Limb (tissue), 2 donors: ENCODE measurements around the gene GSTA4.
"Not testable (repeated sequence)": the region's sequence is repeated elsewhere in the genome, so short reads cannot be mapped to it uniquely, and the experiment has no call there.

ENCODE experiments used
- DNase-seq, 2 donors: peaks; one replicate each; pipeline ENCODE4 v3.0.0-alpha.2; 2016; ENCODE audit errors: extremely low spot score in 2 of 2

Gene GSTA4

DNA sequence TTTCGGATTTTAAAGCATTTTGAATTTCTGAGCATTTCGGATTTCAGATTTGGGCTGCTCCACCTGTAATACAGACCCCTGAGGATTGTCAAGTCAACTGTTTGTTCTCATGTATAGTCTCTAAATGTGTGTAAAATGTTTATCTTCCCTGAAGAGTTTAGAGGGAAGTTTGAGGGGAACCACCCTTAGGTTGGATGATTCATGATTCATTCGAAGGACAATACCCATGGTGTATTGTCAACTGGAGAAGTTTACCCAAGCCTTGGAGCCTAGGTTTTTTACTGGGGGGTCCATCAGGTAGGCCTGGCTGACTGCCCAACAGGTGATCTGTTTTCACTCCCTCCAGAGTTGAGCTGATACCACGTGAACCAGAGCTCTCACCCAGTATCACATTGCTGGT, 18.9 kb downstream of the GSTA4 start:
- no peak for DNase-seq

DNA sequence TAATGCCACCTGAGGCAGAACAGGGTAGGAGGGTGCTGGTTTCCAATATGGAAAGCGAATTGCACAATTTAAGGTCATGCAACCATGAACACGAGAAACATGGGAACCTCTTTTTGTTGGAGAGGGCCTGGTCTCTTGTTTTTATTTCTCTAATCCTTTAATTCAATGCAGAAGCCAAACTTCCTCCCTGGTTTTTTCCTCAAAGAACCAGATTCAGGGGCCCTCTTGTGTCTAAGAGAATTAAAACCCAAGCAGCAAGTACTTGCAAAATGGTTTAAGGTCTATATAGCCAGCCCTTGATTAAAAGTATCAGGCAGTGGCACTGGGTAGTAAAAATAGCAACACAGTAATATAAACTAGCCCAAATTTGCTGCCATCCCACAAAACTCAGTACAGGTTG, 19.5 kb downstream of the GSTA4 start:
- no peak for DNase-seq

DNA sequence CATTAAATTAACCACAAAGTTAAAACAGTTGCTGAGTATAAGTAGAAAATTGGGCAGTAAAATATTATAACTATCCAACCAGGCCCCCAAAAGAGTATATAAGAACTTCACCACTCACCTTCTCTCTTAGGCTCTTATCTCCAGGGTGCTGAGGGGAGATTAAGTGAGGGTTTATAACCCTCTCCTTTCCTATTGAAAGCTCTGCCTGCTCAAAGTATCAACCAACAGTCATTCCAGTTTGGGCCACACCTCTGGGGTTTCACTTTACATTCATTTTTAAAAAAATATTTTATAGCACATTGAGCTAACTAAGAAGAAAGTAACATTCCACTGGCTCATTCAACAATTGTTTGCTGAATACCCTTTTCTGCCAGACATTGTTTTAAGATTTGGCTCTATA, 22.1 kb downstream of the GSTA4 start:
- no peak for DNase-seq

DNA sequence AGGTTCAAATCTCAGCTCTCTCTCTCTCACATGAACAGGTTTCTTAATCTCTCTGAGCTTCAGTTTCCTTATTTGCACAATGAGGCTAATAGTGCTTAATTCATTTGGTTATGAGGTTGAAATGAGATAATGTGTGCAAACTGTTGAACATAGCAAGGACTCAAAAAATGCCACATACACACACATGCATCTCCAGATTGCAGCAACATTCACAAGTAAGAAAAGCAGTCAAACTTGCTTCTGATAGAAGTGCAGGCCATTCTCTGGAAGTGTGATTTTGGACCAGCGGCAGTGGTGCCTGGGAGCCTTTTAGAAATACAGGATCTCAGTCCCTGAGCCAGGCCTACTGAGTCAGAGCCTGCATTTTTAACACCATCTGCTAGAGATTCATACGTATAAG, 25.7 kb downstream of the GSTA4 start:
- DNase-seq: no peak

DNA sequence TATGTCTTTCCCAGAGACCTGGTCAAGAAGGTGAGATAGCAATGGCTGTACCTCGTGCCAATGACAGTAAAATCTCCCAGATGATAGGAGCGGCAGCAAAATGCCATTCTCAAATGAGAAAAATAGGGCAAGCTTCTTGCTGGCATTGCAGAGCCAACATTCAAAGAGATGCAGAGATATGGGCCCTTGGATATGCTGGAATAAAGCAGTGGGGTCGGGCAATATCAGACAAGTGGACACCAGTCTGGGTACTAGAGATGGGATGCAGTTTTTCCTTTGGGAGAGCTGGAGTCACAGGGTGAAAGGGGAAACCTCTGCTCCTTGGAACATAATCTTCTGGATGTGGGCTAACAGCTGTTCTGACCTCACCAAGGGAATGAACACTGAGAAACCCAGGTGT, 29.0 kb downstream of the GSTA4 start:
- no peak for DNase-seq

DNA sequence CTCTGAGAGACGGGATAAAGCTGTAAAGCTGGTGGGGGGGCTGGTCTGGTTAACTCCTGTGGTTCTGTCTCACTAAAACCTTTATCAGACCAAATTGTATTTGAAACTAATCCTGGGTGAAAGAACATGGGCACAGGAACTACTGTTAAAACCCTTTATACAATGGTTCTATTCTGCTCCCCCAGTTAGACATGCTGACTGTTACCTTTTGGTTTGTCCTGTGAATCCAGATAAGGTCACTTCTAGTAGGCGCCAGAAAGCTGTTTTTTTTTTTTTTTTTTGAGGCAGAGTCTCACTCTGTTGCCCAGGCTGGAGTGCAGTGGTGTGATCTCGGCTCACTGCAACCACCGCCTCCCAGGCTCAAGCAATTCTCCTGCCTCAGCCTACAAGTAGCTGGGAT, 29.7 kb downstream of the GSTA4 start:
- no peak for DNase-seq

DNA sequence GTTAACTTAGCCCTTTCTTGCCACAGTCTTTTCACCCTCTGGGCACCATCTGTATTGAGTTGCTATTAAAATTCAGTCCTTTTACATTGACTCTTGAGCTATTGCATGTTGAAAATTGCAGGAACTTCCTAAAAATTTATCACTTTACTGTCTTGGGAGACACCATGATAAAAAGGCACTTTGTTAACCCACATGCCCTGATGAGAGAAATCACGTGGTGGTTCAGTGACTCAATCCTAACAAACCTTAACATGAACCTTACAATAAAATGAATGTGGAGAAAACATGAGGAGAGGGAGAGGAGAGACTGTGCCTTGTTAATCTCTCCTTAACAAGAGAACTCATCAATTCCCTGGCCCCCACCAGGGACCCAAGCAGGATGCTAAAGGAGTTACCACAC, 30.8 kb downstream of the GSTA4 start:
- no peak for DNase-seq

DNA sequence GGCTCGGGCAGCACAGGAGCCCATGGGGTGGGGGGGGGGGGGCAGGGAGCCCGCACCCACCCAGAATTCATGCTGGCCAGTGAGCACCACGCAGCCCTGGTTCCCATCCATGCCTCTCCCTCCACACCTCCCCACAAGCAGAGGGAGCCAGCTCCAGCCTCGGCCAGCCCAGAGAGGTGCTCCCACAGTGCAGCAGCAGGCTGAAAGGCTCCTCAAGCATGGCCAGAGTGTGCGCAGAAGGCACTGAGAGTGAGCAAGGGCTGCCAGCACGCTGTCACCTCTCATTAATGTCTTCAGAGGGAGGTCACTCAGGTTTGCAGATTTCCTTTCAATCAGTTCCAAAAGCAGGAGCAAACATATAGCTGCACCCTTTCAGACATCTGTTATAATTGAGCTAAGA, 32.4 kb downstream of the GSTA4 start:
- no peak for DNase-seq

DNA sequence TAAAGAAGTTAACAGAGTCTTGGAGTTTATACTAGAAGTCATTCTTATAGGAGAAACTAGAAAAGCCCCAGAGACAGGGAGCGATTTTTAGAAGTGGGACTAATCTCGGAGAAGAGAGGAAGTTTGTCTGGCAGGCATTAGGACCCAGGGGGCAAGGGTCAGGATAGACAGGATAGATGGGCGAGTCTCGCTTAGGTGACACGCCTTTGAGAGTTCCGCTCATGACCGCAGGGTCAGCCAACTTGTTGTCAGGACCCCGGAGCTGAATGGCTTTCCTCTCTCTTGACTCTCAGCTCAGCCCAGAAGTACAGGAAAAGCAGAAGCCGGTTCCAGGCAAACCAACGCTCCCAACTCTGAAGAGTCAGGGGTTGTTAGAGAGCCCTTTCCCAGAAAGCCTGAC, 34.1 kb downstream of the GSTA4 start:
- DNase-seq: not testable (repeated sequence)

DNA sequence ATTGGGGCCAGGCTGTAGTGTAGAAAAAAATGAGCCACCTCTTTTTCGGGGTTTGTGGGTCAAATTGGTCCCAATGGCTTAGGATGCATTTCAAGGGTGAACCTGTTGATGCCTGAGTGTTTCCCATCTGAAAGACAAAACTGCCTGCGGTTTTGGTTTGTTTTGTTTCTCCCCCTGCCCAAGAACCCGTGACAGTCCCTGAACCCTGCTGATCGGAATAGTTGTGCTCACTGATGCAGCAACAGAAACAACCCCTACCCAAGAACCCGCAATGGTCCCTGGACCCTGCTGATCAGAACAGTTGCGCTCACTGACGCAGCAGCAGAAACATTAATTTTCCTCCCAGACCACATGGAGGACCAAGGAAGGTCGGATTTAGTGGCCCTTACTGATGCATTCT, 34.9 kb downstream of the GSTA4 start:
- DNase-seq: not testable (repeated sequence)

DNA sequence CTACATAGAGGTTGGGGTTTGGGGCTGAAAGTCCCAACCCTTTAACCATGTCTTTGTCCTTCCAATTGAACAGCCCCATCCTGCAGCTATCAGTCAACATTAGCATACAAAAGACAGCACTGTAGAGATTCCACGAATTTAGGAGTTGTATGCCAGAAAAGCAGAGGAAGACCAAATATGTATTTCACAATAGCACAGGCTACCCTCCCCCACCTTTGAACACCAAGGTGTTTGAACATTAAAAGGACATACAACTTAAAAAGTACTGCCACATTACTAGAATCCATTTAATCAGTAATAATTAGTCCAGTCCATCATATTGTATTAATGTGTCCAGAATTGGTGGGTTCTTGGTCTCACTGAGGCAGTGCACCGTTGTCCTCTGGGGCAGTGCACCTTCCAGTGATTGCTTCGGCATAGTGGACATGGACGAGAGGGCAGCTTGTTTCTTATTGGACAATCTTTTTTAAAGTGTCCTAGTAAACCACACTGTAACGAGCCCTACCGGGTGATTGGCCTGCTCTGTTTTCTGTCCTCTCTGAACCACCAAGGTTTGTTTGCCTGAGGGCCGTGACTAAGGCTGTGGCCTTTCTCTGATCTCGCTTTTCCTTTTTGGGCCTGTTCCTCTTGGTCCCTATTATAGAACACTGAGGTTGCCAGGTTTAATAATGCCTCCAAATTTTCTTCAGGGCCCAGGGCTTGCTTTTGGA, 36.4 kb downstream of the GSTA4 start:
- DNase-seq: no peak

DNA sequence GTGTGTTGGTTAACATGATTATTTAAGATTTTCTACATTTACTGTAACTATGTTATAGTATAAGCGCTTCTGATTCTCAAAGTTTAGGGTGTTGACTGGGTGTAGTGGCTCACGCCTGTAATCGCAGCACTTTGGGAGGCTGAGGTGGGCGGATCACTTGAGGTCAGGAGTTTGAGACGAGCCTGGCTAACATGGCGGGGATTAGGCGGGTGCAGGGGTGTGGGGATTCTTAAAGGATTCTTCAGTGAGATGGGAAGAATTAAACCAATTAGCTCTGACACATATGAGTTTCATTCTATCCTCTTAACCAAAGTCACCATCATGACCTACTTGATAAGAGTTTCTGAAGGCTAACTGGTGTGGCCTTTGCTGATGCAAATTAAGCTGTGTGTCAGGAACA, 39.2 kb downstream of the GSTA4 start:
- DNase-seq: no peak

DNA sequence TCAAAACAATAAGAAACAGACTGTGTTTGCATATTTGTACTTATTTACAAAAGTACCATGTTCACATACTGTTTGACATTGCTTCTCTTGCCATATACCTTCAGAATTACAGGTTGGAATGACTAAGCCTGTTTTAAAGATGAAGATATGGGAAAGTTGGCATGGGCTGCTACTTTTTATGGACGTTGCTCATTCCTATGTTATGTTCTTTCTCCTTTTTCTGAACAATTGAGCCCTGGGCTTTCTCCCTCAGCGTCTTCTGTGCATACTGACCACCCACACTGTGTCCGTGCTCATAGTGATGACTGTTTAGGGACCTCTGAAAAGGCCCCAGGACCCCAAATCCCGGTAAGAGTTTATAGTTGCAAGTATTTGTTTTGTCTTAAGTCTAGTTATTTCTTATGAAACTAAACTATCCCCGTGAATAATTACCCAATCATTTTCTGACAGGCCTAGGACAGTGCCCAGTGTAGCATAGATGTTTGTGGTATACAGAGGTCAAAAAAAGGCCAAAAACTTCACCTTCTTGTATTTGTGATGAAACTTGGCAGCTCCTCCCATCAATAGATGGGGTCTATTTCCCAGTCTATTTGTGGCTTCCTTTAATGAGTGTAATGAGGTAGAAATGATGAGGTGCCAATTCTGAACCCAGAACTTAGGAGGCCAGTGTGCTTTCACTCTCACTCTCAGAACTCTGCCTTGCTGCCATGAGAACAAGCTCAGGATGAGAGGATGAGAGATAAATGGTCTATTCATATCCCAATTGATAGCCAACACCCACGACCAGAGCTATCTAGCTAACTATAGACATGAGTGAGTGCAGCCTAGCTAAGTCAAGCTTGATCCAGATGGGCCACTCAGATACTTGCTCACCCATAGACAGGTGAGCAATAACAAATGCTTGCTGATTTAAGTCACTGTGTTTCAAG, 40.9 kb downstream of the GSTA4 start:
- DNase-seq: no peak

DNA sequence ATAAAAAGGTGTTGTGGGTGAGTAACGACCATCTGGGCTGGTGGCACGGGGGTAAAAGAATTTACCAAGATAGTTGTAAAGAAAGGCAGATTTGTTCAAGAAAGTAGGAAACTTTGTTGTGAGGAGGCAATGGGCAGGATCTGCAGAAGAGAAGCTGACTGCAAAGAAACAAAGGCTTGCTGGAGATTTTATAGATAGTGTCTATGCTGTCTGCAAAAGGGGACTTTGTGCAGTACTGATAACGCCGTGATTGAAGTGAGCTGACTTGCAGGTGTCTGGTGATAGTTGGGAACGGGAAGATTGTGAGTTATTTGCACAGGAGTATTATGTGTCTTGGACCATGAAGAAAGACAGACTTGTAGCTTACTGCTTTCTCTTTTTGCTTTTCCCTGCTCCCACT, 48.8 kb downstream of the GSTA4 start:
- DNase-seq: no peak

DNA sequence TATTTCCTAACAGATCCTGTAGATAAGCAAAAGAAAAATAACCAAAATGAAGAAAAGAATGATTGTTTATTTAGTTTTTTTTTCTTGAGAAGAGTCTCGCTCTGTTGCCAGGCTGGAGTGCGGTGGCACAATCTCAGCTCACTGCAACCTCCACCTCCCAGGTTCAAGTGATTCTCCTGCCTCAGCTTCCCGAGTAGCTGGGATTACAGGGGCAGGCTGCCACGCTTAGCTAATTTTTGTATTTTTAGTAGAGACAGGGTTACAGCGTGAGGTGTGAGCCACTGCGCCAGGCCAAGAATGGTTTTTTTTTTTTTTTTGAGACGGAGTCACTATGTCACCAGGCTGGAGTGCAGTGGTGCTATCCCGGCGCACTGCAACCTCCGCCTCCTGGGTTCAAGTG, 52.3 kb downstream of the GSTA4 start:
- DNase-seq: not testable (repeated sequence)

DNA sequence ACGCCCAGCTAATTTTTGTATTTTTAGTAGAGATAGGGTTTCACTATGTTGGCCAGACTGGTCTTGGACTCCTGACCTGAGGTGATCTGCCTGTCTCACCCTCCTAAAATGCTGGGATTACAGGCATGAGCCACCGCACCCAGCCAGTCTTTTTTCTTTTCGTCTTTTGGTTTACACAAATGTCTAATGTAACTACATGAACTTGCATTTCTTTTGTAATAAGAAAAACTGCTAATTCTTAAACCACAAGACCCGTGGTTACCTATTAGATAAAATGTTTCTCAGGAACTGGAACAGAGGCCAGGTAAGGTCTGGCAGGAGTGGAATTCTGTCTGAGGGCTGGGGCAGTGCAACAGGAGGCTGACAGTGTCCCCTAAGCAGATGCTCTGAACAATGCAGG, 52.9 kb downstream of the GSTA4 start:
- DNase-seq: no peak

DNA sequence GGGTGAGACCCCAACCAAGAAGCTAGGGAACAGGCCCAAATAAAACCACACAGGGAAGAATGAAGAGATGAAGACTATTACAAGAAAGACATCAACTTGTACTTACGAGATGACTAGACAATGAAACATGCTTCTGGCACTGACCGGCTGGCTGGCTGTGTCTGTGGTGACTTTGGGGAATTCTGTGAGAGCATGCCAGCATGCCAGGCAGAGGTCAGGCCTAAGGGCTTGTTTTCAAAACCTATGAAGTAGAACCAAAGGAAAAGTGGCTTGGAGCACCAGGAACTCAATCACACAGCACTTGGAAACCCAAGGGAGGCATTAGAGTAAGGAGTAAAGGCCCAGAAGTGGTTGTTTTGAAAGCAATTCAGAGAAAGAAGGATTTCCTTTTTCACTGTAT, 57.2 kb downstream of the GSTA4 start:
- no peak for DNase-seq

DNA sequence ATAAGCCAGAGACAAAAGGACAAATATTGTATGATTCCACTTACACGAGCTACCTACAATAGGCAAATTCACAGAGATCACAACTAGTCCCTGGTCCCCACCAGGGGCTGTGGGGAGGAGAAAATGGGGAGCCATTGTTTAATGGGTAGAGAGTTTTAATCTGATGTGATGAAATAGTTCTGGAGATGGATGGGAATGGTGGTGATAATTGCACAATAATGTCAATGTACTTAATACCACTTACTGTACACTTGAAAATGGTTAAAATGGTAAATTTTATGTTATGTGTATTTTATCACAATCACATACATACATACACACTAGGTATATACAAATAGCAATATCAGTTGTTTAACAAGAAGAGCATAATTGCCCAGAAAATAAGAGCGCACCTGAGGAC, 61.3 kb downstream of the GSTA4 start:
- no peak for DNase-seq

DNA sequence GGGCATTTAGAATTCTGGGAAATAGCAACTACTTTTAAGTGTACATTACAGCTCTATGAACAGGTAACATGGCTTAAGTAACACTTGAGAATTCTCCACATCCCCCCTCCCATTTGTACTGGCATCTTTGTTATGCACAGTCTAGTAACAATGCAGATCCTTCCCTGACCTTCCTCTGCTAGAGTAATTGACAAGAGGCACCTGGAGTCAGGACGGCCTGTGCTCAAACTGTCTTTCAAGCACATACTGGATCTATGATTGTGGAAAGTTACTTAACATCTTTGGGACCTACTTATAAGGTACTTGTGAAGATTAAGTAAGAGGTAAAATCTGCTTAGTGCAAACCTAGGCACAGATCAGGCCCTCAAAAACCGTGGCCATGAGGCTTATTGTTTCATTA, 63.7 kb downstream of the GSTA4 start:
- DNase-seq: no peak

DNA sequence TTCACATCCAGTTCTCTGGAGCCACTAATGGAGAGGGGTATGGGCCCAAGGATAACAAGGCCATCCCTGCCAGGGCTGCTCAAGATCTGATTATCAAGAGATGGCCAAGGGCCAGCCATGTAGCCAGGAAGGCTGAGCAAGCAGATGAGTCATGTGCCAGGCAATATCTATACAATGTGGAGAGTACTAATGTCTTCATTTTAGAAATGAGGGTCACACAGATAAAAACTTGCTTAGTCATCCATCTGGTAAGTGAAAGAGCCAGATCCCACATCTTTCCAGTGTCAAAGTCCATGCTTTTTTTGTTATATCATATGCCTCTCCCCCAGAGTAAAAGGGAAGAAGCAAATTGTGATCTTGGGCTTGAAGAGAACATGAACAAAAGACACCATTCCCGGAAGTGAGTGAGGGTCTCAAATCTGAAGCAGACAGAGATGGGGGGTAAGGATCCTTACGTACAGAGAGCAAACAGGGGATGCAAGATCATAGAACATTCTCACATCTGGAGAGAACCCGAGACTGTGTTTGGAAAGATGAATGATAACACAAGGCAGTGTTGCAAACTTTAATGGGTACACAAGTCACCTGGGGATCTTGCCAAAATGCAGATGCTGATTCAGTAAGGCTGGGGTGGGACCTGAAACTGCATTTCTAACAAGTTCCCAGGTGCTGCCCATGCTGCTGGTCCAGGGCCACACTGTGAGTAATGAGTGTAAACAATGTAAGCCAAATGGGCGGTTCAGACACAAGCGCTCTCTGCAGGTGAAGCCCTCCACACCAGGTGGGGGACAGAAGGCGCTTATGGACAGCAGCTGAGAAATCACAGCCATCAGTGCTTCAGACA, 65.5 kb downstream of the GSTA4 start:
- DNase-seq: no peak
